ENCODE data around the gene PIGN.

- TF ChIP-seq CTCF (IDR thresholded peaks at IDR 0.05) (no peak), EZH2 (IDR thresholded peaks at IDR 0.05; ENCODE audit: borderline replicate concordance, insufficient read depth, low read depth, low read length, poor library complexity, severe bottlenecking) (no peak)
Observed at GRCh38 chr18:62196079-62196478, 9.2 kb upstream of the PIGN start.

Data from B cell (primary cell).